CD4-positive, alpha-beta T cell treated with Interleukin-10 for 1 hour (primary cell): ENCODE results near the gene CREG2.
A peak's percentile ranks its signal among the peaks of the same experiment; 100 is the strongest.
"Not testable (repeated sequence)": the region's sequence is repeated elsewhere in the genome, so short reads cannot be mapped to it uniquely, and the experiment has no call there.

ENCODE experiments used
- DNase-seq: peaks from one replicate; pipeline ENCODE4 v3.0.0-alpha.2; 2020

The CREG2 gene

DNA sequence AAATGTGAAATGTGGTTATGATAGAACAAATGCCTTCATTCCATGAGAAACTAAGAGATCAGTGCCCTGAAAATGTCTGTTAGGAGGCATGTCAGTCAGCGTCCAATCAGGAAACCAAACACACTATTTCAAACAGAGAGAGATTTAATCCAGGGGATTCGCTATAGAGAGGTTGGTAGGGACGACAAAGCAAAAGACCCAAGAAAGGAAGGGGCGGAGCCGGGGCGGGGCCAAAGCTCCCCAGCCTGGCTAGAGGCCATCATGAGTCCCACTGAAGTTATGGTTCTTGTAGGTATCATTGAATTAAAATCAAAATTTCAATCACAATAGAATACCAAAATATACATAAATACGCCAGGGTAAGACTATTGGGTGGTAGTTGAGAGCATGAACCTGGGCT lies 45.9 kb downstream of the CREG2 start:
- peak; percentile 47 for DNase-seq

DNA sequence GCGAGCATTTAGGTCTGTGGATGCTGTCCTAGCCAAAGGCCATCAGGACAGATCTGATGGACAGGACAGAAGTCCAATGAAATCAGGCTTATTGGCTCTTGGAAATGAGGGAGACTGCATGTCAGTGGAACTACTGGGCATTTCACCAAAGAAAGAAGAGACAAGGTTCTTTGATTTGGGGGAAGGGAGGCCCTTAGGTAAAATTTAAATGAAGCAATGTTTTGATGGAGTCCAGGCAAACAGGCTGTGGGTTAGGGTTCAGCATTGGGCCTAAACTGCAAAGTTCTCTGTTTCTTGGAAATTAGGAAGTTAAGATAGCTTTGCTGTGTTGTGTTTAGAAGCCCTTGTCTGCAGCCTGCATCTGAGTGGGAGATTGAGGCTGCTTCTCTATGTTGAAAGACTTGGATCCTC lies 47.2 kb downstream of the CREG2 start:
- no peak for DNase-seq

DNA sequence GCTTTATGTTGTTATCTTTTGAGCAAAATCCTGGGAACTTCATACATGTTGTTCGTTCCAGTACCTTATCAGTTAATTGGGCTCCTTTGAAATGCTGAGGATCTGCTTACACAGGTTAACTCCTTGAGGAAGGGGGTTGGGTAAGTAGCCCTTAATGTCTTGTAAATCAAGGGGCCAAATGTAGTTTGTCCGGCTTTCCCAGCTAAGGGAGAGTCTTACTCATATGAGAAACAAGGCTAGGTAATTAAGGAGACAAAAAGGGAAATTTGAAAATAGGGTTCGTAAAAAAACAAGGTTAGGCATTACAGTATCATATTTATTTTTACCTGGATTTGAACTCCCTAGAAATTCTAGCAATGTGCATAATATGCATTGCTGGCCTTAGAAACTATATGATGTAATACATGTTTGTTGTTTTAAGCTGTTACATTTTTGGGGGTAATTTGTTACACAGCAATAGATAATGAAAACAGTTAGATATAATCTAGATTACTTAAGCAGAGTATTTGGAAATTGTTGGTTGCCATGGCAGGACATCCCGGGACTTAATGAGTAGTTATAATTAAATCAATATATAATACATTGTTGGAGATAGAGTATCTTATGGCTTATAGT lies 47.9 kb downstream of the CREG2 start:
- no peak for DNase-seq

DNA sequence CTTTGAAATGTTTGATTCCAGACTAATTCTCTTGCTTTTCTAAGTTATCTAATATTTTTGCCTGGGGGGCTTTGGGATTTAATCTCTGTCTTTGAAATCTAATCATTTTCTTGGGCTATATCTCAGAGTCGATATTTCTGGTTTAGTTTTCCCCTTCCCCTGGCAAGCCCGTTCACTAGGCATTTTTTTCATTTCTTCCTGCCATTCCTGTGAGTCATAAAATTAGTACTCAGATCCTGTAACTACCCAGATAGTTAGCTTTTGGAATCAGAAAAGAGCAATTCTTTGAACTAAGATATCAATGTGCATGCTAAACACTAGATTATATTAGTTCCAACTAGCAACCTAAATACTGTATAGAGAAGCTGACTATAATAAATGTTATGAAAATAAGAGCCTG lies 49.4 kb downstream of the CREG2 start:
- no peak for DNase-seq

DNA sequence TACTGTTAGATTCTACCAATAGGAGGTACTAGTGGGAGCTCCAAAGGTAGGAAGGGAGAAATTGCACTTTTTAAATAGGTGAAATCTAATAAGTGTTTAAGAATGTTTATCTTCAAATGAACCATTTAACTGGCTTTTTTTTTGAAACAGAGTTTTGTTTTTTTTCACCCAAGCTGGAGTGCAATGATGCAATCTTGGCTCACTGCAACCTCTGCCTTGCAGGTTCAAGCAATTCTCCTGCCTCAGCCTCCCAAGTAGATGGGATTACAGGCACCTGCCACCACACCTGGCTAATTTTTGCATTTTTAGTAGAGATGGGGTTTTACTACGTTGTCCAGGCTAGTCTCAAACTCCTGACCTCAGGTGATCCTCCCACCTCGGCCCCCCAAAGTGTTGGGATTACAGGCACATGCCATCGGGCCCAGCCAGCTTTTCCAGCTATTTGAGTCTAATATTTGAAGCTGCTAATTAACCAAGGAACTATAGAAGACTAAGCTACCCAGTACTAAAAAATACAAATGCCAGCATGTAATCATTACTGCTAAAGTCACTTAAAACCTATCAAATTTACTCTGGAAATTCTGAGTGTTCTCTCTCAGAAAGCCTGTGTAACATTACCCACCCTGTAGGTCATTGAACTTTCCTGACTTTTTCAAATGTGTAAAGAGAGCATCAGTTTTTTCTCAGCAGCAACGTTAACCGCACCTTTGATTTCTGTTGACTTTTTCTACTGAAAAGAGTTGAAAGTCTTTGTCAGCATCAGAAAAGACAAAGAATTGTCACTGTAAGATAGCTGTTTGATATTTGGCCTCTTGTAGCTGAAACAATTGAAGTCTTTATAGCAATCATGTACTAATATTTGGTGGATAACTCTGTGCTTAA lies 54.2 kb downstream of the CREG2 start:
- no peak for DNase-seq

DNA sequence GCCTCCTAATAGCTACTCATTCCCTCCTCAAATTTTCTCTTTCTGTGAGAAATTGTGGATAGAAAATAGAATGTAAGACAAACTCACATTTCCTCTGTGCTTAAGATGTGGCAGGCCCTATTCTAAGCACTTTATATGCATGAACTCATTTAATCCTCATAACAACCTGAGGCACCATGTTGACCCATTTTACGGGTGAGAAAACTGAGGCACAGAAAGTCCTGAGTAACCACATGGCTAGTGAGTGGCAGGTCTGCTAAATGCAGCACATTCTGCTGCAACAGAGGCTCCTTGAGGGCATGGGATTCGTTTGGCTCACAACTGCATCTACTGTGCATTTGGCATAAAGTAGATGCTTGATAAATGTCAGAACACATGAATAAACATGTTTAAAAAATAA lies 56.1 kb downstream of the CREG2 start:
- no peak for DNase-seq

DNA sequence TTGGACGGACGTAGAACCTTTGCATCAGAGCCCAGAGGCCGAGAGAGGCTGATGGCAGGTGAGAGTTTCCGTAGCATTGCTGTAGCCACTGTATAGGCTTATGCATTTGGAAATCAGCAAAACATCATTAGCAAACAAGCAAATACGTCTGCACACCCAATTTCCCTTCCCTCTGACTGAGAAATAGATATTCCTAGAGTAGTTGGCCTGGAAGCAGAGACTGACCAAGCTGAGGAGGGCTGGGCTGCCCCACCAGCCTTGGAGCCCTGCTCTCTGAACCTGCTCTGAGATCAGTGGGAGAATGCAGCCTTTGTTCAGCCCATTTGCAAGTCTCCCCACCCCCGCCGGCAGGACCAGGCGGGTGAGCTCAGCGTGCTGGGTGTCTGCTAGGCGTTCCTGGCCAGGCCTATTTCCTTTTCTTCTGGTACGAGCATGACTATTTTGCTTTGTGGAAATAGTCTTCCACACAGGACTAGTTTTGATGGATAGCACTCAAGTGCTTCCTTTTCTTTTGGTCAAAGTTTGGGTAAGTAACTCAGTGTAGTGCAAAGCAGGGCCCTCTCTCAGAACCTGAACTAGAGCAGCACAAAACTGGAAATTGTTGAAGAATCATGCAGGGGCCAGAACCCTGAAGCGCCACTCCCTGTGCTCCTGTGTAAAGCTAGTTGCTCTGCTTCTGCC lies 56.9 kb downstream of the CREG2 start:
- peak; percentile 28 for DNase-seq

DNA sequence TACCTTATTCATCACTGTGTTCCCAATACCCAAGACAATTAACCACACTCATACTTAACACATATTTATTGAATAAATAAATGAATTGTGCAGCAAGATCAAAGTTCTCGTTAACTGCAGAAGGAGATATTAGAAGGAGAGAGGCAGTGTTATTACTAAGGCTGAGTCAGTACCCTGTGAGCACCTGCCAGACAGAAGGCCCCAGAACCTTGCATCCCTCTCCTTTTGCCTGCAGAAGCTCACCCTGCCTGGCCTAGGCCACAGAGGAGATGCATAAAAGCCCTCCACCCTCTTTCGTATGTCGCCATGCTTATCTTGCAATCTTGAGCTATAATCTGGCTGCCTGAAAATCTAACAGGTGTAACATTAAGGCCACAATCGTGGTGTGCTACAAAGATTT lies 58.3 kb downstream of the CREG2 start:
- DNase-seq, result peak; percentile 41

DNA sequence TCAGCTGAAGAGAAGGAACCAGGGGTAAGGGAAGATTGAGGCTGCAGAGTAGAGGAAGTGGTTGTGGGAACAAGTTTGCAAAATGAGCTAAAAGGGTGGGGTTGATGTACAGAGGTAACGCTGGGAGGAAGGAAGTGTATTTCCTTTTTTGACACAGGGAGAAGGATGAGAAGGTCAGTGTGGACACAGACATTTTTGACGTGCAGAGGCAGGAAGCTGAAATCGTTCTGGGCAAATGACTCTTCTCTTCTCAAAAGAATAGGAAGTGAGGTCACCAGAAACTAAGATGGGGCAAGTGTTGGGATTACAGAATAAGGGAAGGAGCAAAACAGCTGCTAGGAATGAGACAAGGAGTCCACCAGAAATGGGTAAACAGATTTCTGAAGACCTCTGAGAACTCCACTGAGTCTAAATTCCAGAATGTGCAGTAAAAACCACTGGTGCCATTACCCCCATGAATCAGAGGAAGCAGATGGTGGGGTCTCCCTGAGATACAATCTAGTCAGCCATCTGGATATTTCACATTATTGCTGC lies 58.8 kb downstream of the CREG2 start:
- DNase-seq, result peak; percentile 71

DNA sequence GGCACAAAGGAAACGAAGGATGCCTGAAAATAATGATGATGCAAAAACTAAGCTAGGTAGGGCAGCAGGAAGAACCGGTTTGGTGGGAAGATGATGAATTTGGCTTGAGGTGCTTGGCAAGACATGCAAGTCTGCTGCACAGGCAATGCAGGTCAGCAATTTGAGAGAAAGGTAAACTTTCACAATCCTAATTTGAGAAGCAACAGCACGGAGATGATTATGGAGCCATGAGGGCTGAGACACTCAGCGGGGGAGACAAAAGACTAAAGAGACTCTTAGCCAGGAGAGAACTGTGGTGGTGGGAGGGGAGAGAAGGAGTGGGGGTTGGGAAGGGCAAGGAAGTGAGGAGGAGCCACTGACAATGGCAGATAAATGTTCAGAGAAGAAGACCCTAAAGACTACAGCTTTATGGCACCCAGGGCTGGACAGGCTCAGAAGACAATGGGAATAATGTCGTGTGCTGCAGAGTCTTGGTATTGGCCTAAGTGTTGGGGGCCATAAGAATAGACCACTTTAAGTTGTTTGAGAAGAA lies 59.4 kb downstream of the CREG2 start:
- no peak for DNase-seq

DNA sequence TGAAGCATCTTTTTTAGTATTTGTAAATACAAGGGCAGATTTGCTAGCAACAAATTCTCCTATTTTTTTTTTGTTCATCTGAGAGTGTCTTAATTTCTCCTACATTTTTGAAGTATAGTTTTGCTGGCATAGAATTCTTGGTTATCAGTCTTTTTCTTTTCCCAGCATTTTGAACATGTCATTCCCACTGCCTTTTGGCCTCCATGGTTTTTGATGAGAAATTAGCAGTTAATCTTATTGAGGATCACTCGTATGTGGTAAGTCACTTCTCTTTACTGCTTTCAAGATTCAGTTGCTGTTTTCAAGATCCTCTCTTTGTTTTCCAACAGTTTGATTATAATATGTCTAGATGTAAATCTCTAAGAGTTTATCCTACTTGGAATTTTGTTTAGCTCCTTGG lies 61.9 kb downstream of the CREG2 start:
- DNase-seq, result no peak

DNA sequence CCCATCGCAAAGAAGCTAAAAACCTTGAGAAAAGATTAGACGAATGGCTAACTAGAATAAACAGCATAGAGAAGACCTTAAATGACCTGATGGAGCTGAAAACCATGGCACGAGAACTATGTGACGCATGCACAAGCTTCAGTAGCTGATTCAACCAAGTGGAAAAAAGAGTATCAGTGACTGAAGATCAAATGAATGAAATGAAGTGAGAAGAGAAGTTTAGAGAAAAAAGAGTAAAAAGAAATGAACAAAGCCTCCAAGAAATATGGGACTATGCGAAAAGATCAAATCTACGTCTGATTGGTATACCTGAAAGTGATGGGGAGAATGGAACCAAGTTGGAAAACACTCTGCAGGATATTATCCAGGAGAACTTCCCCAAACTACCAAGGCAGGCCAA lies 70.7 kb downstream of the CREG2 start:
- DNase-seq, result not testable (repeated sequence)

DNA sequence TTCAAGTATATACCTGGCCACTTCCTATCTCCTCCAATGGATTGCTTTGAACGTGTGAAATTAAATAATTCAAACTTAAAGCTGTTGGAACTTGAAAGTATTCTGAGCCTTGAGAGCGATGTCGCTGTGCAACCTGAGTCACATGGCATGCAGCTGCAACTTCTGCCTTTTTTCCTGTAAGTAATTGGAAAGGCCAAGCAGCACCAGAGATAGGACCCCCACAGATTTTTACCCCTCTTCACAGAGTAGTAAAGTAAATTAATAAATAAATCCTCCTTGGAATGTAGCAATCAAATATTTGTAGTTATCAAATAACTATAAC lies 75.6 kb downstream of the CREG2 start:
- DNase-seq, result no peak

DNA sequence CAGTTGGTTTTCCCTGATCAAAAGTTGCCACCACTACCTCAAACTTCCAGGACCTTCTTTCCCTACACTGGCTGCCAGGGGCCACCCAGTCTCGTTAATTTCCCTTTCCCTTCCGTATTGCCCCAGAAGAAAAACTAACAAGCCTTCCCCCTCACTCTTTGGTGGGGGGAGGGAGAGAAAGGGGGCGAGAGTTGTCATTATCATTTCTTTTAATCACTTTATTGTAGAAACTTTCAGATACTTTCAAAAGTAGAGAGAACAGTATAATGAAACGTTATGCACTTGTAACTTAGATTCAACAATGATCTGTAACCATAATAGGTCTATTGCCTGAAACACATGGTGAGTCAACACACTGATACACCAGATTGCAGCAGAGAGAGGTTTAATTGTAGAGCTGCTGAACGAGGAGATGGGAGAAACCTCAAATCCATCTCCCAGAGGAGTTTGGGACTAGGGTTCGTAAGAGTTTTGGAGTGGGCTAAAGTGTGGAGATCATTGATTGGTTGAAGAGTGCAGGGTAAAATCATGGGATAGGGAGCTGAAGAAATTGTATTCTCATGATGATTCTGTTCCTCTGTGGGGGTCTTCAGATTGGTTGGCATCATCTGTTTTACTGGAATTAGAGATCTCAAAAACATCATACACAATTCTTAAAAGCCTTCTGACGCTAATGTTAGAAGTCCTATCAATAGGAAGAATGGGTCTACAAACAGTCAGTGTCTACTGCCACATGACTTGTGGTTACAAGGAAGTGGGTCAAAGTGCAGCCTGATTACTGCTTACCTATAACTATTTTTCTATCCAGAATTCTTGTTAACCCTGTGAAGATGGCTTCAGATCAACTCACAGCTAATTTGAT lies 76.2 kb downstream of the CREG2 start:
- DNase-seq, result peak; percentile 60

DNA sequence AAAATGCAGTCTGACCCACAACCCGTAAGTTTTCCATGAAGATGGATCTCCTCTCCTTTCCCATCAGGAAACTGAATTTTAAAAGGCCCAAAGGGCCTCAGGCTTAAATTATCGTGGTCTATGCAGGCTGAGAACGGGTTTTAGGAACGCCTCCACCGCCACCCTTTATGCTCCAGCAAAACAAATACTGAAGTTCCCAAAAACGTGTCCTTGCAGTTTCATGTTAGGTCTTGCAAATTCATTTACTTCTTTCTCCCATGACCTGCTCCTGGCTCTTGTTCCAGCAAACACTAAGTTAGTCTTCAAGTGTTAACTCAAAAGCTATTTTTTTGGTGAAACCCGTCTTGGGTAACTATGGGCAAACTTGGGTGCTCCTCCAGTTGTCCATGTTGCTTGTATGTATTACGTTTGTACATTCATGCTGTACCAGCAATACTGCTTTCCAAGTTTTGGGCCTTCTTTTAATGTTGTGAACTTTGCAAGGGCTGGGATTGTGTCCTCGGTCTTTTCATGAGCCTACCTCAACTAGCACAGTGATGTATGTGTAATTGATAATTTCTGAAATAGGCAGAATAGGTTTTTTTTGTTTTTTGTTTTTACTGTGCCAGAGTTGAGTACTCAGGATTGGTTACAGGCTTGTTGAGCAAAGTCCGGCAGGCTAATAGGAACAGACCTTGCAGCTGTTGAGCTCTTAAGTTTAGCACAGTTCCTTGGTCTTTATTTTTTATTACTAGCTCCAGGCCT lies 77.0 kb downstream of the CREG2 start:
- no peak for DNase-seq

DNA sequence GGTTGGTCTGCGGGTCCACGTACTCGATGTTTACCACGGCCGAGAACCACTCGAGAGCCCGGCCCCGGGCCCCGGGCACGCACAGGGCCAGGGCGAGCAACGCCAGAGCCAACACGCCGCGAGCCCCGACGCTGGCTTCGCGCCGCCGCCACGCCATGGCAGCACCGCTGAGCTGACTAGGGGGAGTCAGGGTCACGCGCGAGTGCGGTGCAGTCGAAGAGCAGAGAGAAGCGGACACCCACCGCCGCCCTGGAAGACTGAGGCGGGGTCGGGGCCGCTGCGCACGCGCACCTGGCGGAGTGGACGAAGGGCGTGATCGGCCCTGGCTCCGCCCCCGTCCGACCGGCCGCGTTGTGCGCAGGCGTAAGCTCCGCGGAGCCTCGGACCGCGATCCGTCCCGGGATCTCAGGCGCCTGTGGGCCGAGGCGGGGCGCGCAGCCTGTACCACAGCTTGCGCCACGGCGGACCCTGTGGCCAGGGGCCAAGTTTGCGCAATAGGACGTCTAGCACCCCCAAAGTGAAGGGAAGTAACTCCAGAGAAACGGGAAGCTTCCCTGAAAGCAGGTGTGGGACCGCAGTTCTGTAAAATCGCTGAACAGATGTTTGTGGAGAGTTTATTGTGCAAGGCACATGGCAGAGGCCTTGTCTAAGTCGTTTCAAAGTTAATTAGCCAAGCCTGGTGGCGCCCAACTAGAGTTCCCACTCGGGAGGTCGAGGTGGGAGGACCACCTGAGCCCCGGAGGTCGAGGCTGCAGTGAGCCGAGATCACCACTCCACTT lies 78.7 kb downstream of the CREG2 start, which contains the start of gene RNF149:
TSS of gene RNF149 (minus strand) at position 270 of the 779 bp plus-strand sequence. CDS start at position 157, 113 bp downstream.
- DNase-seq, result peak; percentile 93

DNA sequence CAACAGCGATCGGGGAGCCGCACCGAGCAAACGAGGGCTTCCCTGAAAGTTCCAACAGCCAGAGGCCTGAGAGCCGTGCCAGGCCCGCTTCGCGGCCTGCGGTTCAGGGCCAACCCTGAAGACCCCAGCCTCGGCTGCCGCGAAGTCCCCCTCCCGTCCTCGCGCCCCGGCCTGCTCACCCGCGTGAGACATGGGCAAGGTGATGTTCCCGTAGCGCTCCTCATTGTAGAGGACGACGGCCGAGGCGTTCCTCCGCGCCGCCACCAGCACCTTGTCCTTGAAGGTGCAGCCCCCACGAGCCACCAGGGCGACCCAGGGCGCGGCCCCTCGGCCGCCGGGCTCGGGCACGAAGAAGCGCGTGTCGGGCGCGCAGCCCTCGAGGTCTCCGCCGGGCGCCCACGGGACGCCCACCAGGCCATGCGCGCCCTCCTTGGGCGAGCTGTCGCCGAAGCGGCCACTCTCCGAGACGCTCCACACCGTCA lies 79.3 kb downstream of the CREG2 start:
- peak; percentile 30 for DNase-seq

DNA sequence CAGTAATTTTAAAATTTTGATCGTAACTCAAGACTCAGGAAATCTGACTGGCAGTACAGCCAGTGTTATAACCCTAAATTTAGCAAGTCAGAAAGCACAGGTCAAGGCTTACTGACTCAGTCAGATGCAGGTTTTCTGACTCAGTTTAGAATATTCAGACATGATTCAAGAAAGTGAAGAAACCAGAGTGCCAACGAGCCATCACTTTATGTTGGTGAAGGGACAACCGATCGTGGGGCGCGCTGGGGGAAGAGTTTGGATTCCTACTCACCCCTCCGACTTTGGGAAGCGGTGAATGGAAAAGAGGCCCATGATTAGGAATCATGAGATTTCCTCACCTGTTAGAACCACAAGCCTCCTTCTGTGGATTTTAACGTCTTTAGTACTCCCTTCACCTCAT lies 79.8 kb downstream of the CREG2 start:
- no peak for DNase-seq

DNA sequence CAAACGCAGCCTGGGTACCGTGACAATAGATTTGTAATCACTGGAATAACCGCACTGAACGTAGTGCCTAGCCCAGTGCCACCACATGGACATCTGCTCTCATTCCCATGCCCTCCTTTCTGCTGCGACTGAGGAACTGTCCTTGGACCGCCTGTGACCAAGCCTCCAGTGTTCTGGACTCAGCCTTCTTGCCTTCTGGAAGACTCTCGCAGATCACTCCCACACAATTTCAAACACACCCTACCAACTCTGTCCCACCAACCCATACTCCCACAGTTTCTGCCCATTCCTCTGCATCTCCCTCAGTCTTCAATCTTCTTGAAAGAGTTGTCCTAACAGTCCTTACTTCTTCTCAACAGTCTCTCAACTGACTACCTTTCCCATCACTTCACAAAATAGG lies 80.9 kb downstream of the CREG2 start:
- peak; percentile 24 for DNase-seq

DNA sequence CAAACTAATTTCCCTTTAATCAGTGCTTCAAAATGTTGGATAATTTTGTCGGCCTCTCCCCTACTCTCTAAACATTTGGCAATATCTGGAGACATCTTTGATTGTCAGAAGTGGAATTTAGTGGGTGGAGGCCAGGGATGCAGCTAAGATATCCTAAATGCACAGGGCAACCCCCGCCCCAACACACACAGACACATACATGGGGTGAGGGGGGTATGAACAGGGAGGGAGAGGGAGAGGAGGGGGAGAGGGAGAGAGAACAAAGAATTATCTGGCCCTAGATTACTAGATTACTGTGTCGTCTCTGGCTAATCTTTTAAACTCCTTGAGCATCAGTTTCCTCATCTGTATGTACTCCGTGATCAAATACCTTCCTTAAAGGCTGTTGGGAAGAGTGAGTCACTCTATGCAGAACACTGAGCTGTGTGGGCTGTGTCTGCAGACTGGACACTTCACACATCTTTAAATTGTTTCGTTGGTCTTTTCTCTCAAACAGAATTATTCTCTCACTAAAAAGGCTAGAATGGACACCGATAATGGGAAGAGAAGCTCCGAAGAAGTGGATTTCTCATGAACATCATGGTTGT lies 81.7 kb downstream of the CREG2 start:
- DNase-seq, result no peak
